Caco-2 (cell line): ENCODE results near the gene DFFB. TPM values are rescaled to one million over a fixed set of nuclear protein-coding genes. Genes with fewer than 3 reads are reported as not detected.

ENCODE experiments used
- BruUV-seq: library from RNA; stranded (reverse); fragments of 400-500 nt; replicated peaks from 2 replicates; lab custom pipeline; 2021; lab: Mats Ljungman, UMichigan
- CTCF ChIA-PET: fragments of 300-600 bp; sonication (Branson Sonifier 250); formaldehyde crosslinking; loops from one replicate; lab custom pipeline; 2022; ENCODE audit warnings: antibody characterized with exemption; lab: Charles Lee
- POLR2A ChIA-PET: fragments of 300-600 bp; sonication (Branson Sonifier 250); formaldehyde crosslinking; loops from one replicate; lab custom pipeline; 2022; ENCODE audit warnings: antibody characterized with exemption; lab: Charles Lee
- DNase-seq, 2 experiments: peaks; one replicate each; pipeline versions ENCODE4 v3.0.0 to v3.0.0-alpha.2; 2020 to 2022
- H3K27me3 ChIP-seq: replicated peaks from 2 replicates; pipeline ENCODE4 v1.6.0; 2011; ENCODE audit warnings: low read length; ENCODE audit not compliant: control insufficient read depth, insufficient read depth
- H3K36me3 ChIP-seq: 2 replicates; pipeline ENCODE4 v1.5.1; 2011; ENCODE audit warnings: low read length; ENCODE audit not compliant: control insufficient read depth, insufficient read depth
- H3K4me1 ChIP-seq: fragments of 250-450 bp; sonication (Bioruptor Pico); 2 replicates; pipeline ENCODE4 v1.5.1; 2020; ENCODE audit warnings: mild to moderate bottlenecking
- H3K4me3 ChIP-seq: 2 replicates; pipeline ENCODE4 v1.5.1; 2011; ENCODE audit warnings: low read depth, mild to moderate bottlenecking, control low read depth, low read length
- H3K9me3 ChIP-seq: fragments of 250-450 bp; sonication (Bioruptor Pico); 2 replicates; pipeline ENCODE4 v1.5.1; 2020; ENCODE audit warnings: mild to moderate bottlenecking, moderate library complexity
- H3K27ac Mint-ChIP-seq: one replicate; pipeline ENCODE4 v1.8.0; 2022; ENCODE audit warnings: mixed read lengths; ENCODE audit not compliant: unreplicated experiment
- H3K27me3 Mint-ChIP-seq: one replicate; pipeline ENCODE4 v1.8.0; 2022; ENCODE audit warnings: mixed read lengths; ENCODE audit not compliant: insufficient read depth, unreplicated experiment
- H3K36me3 Mint-ChIP-seq: one replicate; pipeline ENCODE4 v1.8.0; 2022; ENCODE audit warnings: mild to moderate bottlenecking, mixed read lengths; ENCODE audit not compliant: insufficient read depth, unreplicated experiment
- H3K4me1 Mint-ChIP-seq: one replicate; pipeline ENCODE4 v1.8.0; 2022; ENCODE audit warnings: low read depth, mixed read lengths; ENCODE audit not compliant: unreplicated experiment
- H3K4me3 Mint-ChIP-seq: one replicate; pipeline ENCODE4 v1.8.0; 2022; ENCODE audit warnings: mild to moderate bottlenecking, moderate library complexity, mixed read lengths; ENCODE audit not compliant: unreplicated experiment
- H3K9me3 Mint-ChIP-seq: one replicate; pipeline ENCODE4 v1.8.0; 2022; ENCODE audit warnings: mixed read lengths; ENCODE audit not compliant: unreplicated experiment
- CTCF ChIP-seq, 2 experiments: fragments of 200-600 bp in 1 of 2; IDR thresholded peaks; 1 replicate in 1 of 2; 2 replicates in 1 of 2; pipeline versions ENCODE4 v1.5.1 to v1.8.0; 2011 to 2022; ENCODE audit warnings: antibody characterized with exemption in 1 of 2, control low read depth in 1 of 2, inconsistent platforms in 1 of 2, low read depth in 1 of 2, low read length in 1 of 2, mild to moderate bottlenecking in 1 of 2, moderate library complexity in 1 of 2; ENCODE audit not compliant: insufficient read depth in 1 of 2, severe bottlenecking in 1 of 2, unreplicated experiment in 1 of 2
- intact Hi-C: fragments of 100-400 bp; cut with micrococcal nuclease; formaldehyde crosslinking; loops from one replicate; pipeline ENCODE4 v1.10.0; 2022; ENCODE audit not compliant: unreplicated experiment
- total RNA-seq: library from RNA; stranded (reverse); gene quantifications from 2 replicates; pipeline ENCODE4 v1.2.3, GENCODE V29; 2022

Gene DFFB
- total RNA-seq, 1 experiment from 2014 or later: 7.7 TPM

- Histone ChIP-seq H3K4me3 (no peak overlapping the region), H3K27me3 (no peaks in the 10 kb centered on the region), H3K9me3 (no peaks in the 10 kb centered on the region), H3K4me1 (no peaks in the 10 kb centered on the region), H3K36me3 (peaks cover 2% of the 10 kb centered on the region; the same call in 1 of the 2 replicates)
- Mint-ChIP-seq H3K4me3 (no peak overlapping the region), H3K4me1 (no peaks in the 10 kb centered on the region), H3K36me3 (peaks cover 15% of the 10 kb centered on the region), H3K27ac (no peak overlapping the region), H3K27me3 (no peaks in the 10 kb centered on the region), H3K9me3 (no peaks in the 10 kb centered on the region)
- intact Hi-C loops: no loop called here
- no peak for TF ChIP-seq CTCF (IDR thresholded peaks at IDR 0.05; ENCODE audit: insufficient read depth in 1 of 2, low read depth in 1 of 2, low read length in 1 of 2, severe bottlenecking in 1 of 2, unreplicated experiment in 1 of 2)
- no TSS peak for BruUV-seq
- ChIA-PET POLR2A (no interaction called here), CTCF (no interaction called here)
- no peak for DNase-seq
These were observed 32.7 kb downstream of the DFFB start for GRCh38 chr1:3889936-3890335.

- no peak for TF ChIP-seq CTCF (IDR thresholded peaks at IDR 0.05; ENCODE audit: insufficient read depth in 1 of 2, low read depth in 1 of 2, low read length in 1 of 2, severe bottlenecking in 1 of 2, unreplicated experiment in 1 of 2)
- Mint-ChIP-seq H3K36me3 (peaks cover 15% of the 10 kb centered on the region), H3K9me3 (no peaks in the 10 kb centered on the region), H3K4me1 (no peaks in the 10 kb centered on the region), H3K27ac (no peak overlapping the region), H3K27me3 (no peaks in the 10 kb centered on the region), H3K4me3 (no peak overlapping the region)
- no peaks in the 10 kb centered on the region for H3K27me3 ChIP-seq
- CTCF ChIA-PET: no interaction called here
- H3K9me3 ChIP-seq: no peaks in the 10 kb centered on the region
- intact Hi-C loops: no loop called here
- no peak overlapping the region for H3K4me3 ChIP-seq
- H3K36me3 ChIP-seq: peaks cover 2% of the 10 kb centered on the region; the same call in 1 of the 2 replicates
- H3K4me1 ChIP-seq: no peaks in the 10 kb centered on the region
- POLR2A ChIA-PET: no interaction called here
- DNase-seq: no peak
- no TSS peak for BruUV-seq
These were observed 33.4 kb downstream of the DFFB start for GRCh38 chr1:3890389-3891328.

- POLR2A ChIA-PET: no interaction called here
- DNase-seq: no peak
- H3K36me3 ChIP-seq: peaks cover 2% of the 10 kb centered on the region; the same call in 1 of the 2 replicates
- intact Hi-C loops: no loop called here
- H3K9me3 ChIP-seq: no peaks in the 10 kb centered on the region
- TF ChIP-seq CTCF (IDR thresholded peaks at IDR 0.05; ENCODE audit: insufficient read depth in 1 of 2, low read depth in 1 of 2, low read length in 1 of 2, severe bottlenecking in 1 of 2, unreplicated experiment in 1 of 2): no peak
- no peak overlapping the region for H3K27ac Mint-ChIP-seq
- H3K4me1 ChIP-seq: no peaks in the 10 kb centered on the region; the same call in 1 of the 2 replicates
- H3K36me3 Mint-ChIP-seq: peaks cover 15% of the 10 kb centered on the region
- H3K9me3 Mint-ChIP-seq: no peaks in the 10 kb centered on the region
- no peaks in the 10 kb centered on the region for H3K27me3 Mint-ChIP-seq
- CTCF ChIA-PET: no interaction called here
- BruUV-seq: no TSS peak
- no peaks in the 10 kb centered on the region for H3K4me1 Mint-ChIP-seq
- no peak overlapping the region for H3K4me3 ChIP-seq
- no peaks in the 10 kb centered on the region for H3K27me3 ChIP-seq
- H3K4me3 Mint-ChIP-seq: no peak overlapping the region
These were observed 34.1 kb downstream of the DFFB start for GRCh38 chr1:3891329-3891865.
